ENCODE measurements around the gene THADA.
A peak's percentile ranks its signal among the peaks of the same experiment; 100 is the strongest.

The THADA gene

DNA sequence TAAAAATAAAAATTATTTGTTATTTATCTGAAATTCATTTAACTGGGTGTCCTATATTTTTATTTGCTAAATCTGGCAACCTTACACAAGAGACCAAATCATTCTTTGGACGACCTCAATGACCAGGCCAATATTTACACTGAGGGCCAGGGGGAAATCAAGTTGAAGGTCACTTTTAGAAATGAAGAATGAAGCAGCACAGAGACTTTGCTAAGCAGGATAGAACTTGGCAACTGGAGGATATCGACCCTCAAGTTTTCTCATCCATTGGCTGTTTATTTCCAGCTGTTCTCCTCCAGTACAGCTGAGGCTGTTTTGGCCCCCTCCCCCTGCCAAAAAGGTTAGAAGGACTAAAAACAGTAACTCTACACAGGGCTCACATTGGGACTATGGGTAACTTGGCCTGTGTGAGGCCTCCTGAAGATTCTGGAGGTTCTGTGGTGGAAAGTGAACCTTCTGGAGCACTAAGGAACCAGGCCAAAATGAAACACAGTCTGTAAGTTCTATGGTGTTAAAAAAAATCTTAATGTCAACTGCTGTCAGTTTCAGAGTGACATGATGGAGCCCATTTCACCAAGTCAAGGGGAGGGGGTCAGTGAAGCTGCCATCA is 337.2 kb downstream of the THADA start:
- no peaks in the 10 kb centered on the region for H3K9me3 ChIP-seq (ENCODE audit: control insufficient read depth, insufficient read depth, low read depth, low read length)
- no peak overlapping the region for H3K4me3 ChIP-seq (ENCODE audit: low read depth, low read length)
- H3K27ac ChIP-seq (ENCODE audit: low read depth, low read length), result no peak overlapping the region
- H3K9ac ChIP-seq (ENCODE audit: low read length), result no peak overlapping the region
- H3K36me3 ChIP-seq (ENCODE audit: control insufficient read depth, insufficient read depth, low read length), result no peaks in the 10 kb centered on the region; the same call in 1 of the 2 replicates
- H3K27me3 ChIP-seq (ENCODE audit: control insufficient read depth, insufficient read depth, low read length), result no peaks in the 10 kb centered on the region
- H3K4me1 ChIP-seq (ENCODE audit: control insufficient read depth, insufficient read depth, low read length), result no peaks in the 10 kb centered on the region

DNA sequence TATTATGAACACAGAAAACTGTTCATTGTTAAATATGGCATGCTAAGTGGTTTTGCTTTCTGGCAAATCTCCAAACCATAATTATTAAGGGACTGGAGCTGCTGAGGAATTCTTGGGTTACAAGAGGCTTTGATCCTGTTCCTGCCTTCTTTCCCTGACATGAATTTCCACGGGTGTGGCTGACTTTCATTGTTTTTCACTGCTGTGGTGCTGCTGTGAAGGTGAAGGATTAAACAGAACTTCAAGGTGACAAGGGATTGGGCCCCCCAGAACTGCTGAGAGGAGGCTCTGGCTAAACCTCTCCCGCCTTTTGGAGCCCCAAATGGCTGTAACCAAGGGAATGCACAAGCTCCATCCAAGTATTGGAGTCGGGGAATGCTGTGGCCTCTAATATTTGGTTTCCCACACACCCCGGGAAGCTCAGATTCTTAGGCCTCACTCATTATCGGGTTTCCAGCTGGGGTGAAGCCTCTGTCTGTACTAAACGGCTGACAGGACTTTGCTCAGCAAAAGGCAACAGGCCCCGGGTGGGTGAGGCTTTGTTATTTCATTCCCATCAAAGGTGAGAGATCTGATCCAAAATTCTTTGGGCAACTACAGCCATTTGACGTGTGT is 340.4 kb downstream of the THADA start:
- no peaks in the 10 kb centered on the region for H3K9me3 ChIP-seq (ENCODE audit: control insufficient read depth, insufficient read depth, low read depth, low read length)
- H3K36me3 ChIP-seq (ENCODE audit: control insufficient read depth, insufficient read depth, low read length), result no peaks in the 10 kb centered on the region; the same call in 1 of the 2 replicates
- H3K4me3 ChIP-seq (ENCODE audit: low read depth, low read length), result no peak overlapping the region
- no peak overlapping the region for H3K27ac ChIP-seq (ENCODE audit: low read depth, low read length)
- H3K4me1 ChIP-seq (ENCODE audit: control insufficient read depth, insufficient read depth, low read length), result peaks cover 5% of the 10 kb centered on the region; the same call in 1 of the 2 replicates
- H3K27me3 ChIP-seq (ENCODE audit: control insufficient read depth, insufficient read depth, low read length), result no peaks in the 10 kb centered on the region
- no peak overlapping the region for H3K9ac ChIP-seq (ENCODE audit: low read length)

DNA sequence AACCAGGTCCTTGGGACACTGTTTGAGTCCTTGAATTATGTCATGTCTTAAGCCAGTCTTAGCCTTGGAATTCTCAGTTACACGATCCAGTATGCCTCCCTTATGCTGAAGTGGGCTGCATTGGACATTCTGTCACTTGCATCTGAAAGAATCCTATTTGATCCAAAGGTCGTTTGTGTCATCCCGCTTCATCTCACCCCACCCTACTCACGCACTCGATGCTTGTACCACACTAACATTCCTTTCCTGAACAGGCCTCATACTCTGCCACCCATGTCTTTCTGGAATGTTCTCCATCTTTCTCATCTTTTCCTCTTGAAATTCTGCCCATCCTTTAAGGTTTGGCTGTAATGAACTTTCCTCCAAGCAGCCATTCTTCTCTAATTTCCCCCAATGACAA is 341.5 kb downstream of the THADA start:
- peaks cover 5% of the 10 kb centered on the region; the same call in 1 of the 2 replicates for H3K4me1 ChIP-seq (ENCODE audit: control insufficient read depth, insufficient read depth, low read length)

DNA sequence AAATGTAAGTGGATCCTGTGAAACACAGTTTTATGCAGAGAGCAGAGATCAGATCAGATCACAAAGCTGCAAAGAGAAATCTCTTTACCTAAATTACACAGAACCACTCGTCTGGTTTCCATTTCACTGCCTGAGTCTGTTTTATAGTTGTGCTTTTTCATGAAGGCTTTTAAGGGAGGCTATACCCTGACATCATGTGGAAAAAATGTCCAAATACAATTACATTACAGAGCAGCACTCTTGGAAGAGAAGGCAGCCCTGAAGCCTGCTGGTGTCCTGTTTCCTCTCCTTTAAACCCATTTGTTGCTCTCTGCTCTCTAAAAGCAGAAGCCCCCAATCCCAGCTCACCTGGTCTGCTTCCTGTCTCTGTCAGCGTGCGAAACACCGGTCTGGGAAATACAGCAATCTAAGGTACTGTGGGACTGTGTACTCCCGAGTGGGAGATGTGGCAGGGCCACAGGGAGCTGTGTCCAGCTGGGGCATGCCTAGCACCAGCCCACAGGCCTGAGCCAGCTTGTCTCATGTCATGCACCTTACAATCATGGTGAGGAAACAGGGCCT is 344.6 kb downstream of the THADA start:
- Histone ChIP-seq H3K4me1 (ENCODE audit: control insufficient read depth, insufficient read depth, low read length) (peaks cover 9% of the 10 kb centered on the region; the same call in 1 of the 2 replicates), H3K4me3 (ENCODE audit: low read depth, low read length) (no peak overlapping the region), H3K9ac (ENCODE audit: low read length) (no peak overlapping the region), H3K27me3 (ENCODE audit: control insufficient read depth, insufficient read depth, low read length) (no peaks in the 10 kb centered on the region), H3K36me3 (ENCODE audit: control insufficient read depth, insufficient read depth, low read length) (no peaks in the 10 kb centered on the region), H3K27ac (ENCODE audit: low read depth, low read length) (peak overlapping the region; percentile 35; the same call in 1 of the 2 replicates), H3K9me3 (ENCODE audit: control insufficient read depth, insufficient read depth, low read depth, low read length) (no peaks in the 10 kb centered on the region)

More for the DNA sequence above, 341.5 kb downstream of the THADA start:
- no peak overlapping the region for H3K9ac ChIP-seq (ENCODE audit: low read length)
- no peak overlapping the region for H3K4me3 ChIP-seq (ENCODE audit: low read depth, low read length)
- no peaks in the 10 kb centered on the region for H3K27me3 ChIP-seq (ENCODE audit: control insufficient read depth, insufficient read depth, low read length)
- no peaks in the 10 kb centered on the region; the same call in 1 of the 2 replicates for H3K36me3 ChIP-seq (ENCODE audit: control insufficient read depth, insufficient read depth, low read length)
- no peak overlapping the region for H3K27ac ChIP-seq (ENCODE audit: low read depth, low read length)
- H3K9me3 ChIP-seq (ENCODE audit: control insufficient read depth, insufficient read depth, low read depth, low read length), result no peaks in the 10 kb centered on the region

DNA sequence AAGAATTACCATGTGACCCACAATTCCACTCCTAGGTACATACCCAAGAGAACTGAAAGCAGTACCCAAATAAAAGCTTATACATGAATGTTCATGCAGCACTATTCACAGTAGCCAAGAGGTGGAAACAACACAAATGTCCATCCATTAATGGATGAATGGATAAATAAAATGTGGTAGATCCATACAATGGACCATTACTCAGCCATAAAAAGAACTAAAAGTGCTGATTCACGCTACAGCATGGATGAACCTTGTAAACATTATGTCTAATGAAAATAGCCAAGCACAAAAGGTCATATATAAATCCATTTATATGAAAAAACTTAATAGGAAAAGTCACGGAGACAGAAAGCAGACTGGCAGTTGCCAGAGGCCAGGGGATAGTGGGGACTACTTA is 345.8 kb downstream of the THADA start:
- Histone ChIP-seq H3K36me3 (ENCODE audit: control insufficient read depth, insufficient read depth, low read length) (no peaks in the 10 kb centered on the region), H3K9ac (ENCODE audit: low read length) (no peak overlapping the region), H3K9me3 (ENCODE audit: control insufficient read depth, insufficient read depth, low read depth, low read length) (no peaks in the 10 kb centered on the region), H3K4me3 (ENCODE audit: low read depth, low read length) (no peak overlapping the region), H3K27me3 (ENCODE audit: control insufficient read depth, insufficient read depth, low read length) (no peaks in the 10 kb centered on the region), H3K4me1 (ENCODE audit: control insufficient read depth, insufficient read depth, low read length) (peaks cover 9% of the 10 kb centered on the region; the same call in 1 of the 2 replicates), H3K27ac (ENCODE audit: low read depth, low read length) (no peak overlapping the region)

DNA sequence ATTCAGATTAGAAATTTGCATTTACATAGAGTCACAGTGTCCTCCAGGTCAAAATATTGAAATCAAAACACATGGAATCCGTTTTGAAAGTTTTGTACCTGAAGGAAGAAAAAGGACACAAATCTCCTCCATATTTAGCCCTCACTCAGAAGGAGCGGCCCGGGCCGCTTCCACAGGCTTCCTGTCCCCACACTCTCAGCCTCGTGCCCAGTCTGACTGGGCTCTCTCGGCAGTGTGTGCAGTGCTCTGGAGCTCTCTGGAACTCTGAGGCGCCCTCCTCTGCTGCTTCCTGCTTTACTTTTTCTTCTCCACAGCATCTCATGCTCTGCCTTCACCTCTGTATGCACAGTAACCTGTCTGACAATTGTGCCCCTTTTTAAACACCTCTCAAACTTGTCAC is 347.2 kb downstream of the THADA start:
- H3K27me3 ChIP-seq (ENCODE audit: control insufficient read depth, insufficient read depth, low read length), result no peaks in the 10 kb centered on the region
- no peak overlapping the region for H3K27ac ChIP-seq (ENCODE audit: low read depth, low read length)
- no peaks in the 10 kb centered on the region for H3K36me3 ChIP-seq (ENCODE audit: control insufficient read depth, insufficient read depth, low read length)
- H3K9me3 ChIP-seq (ENCODE audit: control insufficient read depth, insufficient read depth, low read depth, low read length), result no peaks in the 10 kb centered on the region
- H3K9ac ChIP-seq (ENCODE audit: low read length), result no peak overlapping the region
- no peak overlapping the region for H3K4me3 ChIP-seq (ENCODE audit: low read depth, low read length)
- peaks cover 9% of the 10 kb centered on the region; the same call in 1 of the 2 replicates for H3K4me1 ChIP-seq (ENCODE audit: control insufficient read depth, insufficient read depth, low read length)

DNA sequence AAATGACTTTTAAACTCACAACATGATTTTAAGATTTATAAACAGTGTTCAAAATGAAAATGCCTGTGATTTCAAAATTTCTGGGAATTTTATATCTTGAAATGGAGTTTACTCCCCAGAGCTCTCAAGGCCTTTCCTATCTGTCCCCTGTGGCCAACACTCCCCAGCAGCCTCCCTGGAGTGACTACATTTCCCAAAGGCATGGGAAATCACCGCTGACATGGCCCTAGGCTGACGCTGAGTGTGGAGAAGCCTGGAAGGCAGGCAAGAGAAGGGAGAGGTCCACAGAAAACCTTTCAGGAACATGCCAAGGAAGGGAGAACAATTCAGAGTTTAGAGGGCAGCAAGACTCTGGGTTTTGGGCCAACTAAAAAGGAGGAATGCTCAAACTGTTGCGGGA is 349.2 kb downstream of the THADA start:
- Histone ChIP-seq H3K27me3 (ENCODE audit: control insufficient read depth, insufficient read depth, low read length) (no peaks in the 10 kb centered on the region), H3K9me3 (ENCODE audit: control insufficient read depth, insufficient read depth, low read depth, low read length) (no peaks in the 10 kb centered on the region), H3K4me1 (ENCODE audit: control insufficient read depth, insufficient read depth, low read length) (peaks cover 9% of the 10 kb centered on the region; the same call in 1 of the 2 replicates), H3K36me3 (ENCODE audit: control insufficient read depth, insufficient read depth, low read length) (no peaks in the 10 kb centered on the region), H3K27ac (ENCODE audit: low read depth, low read length) (0 out of 2 replicates have a peak overlapping the region, but pooled peaks have one; percentile 2), H3K9ac (ENCODE audit: low read length) (no peak overlapping the region), H3K4me3 (ENCODE audit: low read depth, low read length) (no peak overlapping the region)

DNA sequence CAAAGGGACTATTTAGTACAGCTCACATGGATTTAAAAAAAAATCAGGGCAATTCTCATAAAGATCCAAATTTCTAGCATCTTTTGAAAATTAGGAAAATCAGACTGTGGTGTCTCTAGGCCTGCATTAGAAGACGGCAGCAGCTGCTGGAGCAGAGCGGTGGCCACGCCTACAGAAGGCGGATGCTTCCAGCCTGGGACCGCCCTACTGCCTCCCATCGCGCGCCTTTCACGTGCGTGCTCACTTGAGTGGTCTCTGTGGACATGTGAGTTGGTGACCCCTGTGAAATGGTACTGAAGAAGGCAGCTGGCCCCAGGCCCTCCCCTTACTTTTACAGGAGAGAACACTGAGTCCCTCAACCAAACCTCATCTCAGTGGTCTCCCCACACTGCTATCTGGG is 354.3 kb downstream of the THADA start:
- H3K36me3 ChIP-seq (ENCODE audit: control insufficient read depth, insufficient read depth, low read length), result no peaks in the 10 kb centered on the region
- H3K27me3 ChIP-seq (ENCODE audit: control insufficient read depth, insufficient read depth, low read length), result no peaks in the 10 kb centered on the region
- H3K4me3 ChIP-seq (ENCODE audit: low read depth, low read length), result no peak overlapping the region
- H3K9ac ChIP-seq (ENCODE audit: low read length), result no peak overlapping the region
- no peak overlapping the region for H3K27ac ChIP-seq (ENCODE audit: low read depth, low read length)
- no peaks in the 10 kb centered on the region for H3K9me3 ChIP-seq (ENCODE audit: control insufficient read depth, insufficient read depth, low read depth, low read length)
- H3K4me1 ChIP-seq (ENCODE audit: control insufficient read depth, insufficient read depth, low read length), result no peaks in the 10 kb centered on the region

DNA sequence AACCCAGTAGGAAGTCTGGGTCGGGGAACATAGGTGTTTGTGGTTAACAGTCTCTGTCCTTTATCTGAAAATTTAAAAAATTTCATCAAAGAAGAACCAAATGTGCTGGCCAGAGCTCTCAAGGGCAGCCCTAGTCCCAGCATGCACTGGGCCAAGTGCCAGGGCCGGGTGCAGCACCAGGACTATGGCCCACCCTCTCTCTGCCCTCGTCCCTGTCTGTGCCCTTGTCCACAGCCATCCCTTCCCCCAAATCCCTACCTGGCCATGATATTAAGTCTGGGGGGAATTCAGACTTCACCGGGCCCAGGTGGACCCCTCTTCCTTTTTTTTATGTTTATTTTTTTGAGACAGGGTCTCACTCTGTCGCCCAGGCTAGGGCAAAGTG is 355.1 kb downstream of the THADA start:
- Histone ChIP-seq H3K4me3 (ENCODE audit: low read depth, low read length) (no peak overlapping the region), H3K27me3 (ENCODE audit: control insufficient read depth, insufficient read depth, low read length) (no peaks in the 10 kb centered on the region), H3K9me3 (ENCODE audit: control insufficient read depth, insufficient read depth, low read depth, low read length) (no peaks in the 10 kb centered on the region), H3K36me3 (ENCODE audit: control insufficient read depth, insufficient read depth, low read length) (no peaks in the 10 kb centered on the region), H3K27ac (ENCODE audit: low read depth, low read length) (no peak overlapping the region), H3K9ac (ENCODE audit: low read length) (no peak overlapping the region), H3K4me1 (ENCODE audit: control insufficient read depth, insufficient read depth, low read length) (no peaks in the 10 kb centered on the region)

DNA sequence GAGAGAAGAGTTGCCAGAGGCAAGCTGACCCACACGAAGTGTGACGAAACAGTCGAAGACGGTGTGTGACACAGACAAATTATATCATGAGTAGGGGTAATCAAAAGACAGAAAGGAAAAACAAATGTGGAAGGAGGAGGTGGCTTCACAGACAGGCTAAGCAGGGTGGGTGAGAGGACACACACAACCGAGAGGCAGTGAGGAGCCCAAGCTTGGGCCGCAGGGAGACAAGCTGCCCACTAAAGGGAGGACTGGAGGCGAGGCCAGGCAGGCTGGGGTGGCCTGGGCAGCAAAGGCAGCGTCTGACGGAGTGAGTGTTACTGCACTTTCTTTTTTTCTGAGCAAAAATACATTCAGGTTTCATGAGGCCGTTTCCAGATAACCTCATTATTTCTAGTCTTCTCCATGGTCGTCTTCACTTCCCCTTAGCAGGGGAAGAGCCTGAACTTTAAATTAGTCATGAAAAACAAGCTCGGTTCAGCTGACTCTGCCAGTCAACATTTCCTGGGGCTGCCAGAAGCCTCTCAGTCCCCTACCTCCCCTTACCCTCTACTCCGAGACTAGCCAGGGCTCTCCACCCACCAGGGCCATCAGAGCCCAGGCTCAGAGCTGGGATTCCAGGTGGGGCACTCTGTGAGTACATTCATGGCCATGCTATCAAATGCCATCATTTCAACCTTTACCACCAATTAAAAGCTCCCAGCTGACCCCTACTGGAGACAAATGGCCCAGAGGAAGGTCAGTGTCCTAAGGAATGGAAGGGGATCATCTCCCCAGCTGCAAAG is 355.7 kb downstream of the THADA start:
- Histone ChIP-seq H3K4me3 (ENCODE audit: low read depth, low read length) (no peak overlapping the region), H3K27ac (ENCODE audit: low read depth, low read length) (no peak overlapping the region), H3K9ac (ENCODE audit: low read length) (no peak overlapping the region)

DNA sequence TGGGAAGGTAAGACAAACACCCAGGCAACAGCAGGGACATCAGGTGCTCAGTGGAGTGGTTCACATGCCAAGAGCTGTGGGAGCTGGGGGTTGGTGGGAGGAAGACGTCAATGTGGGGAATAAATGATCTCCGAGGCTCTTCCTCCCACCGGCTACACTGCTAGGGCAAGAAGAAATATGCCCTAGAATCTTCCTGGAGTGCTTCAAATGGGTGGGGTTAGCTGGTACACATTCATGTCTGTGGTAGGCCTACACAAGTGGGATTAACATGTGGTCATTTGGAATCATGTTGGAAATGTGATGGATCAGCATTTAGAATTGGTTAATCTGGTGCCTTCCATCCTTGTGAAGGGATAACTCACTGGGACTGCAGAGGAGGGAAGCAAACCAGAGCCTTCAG is 357.0 kb downstream of the THADA start:
- H3K27me3 ChIP-seq (ENCODE audit: control insufficient read depth, insufficient read depth, low read length), result no peaks in the 10 kb centered on the region
- no peak overlapping the region for H3K4me3 ChIP-seq (ENCODE audit: low read depth, low read length)
- H3K9ac ChIP-seq (ENCODE audit: low read length), result no peak overlapping the region
- H3K27ac ChIP-seq (ENCODE audit: low read depth, low read length), result no peak overlapping the region
- H3K9me3 ChIP-seq (ENCODE audit: control insufficient read depth, insufficient read depth, low read depth, low read length), result no peaks in the 10 kb centered on the region
- no peaks in the 10 kb centered on the region for H3K4me1 ChIP-seq (ENCODE audit: control insufficient read depth, insufficient read depth, low read length)
- no peaks in the 10 kb centered on the region for H3K36me3 ChIP-seq (ENCODE audit: control insufficient read depth, insufficient read depth, low read length)

More for the DNA sequence above, 355.7 kb downstream of the THADA start:
- H3K36me3 ChIP-seq (ENCODE audit: control insufficient read depth, insufficient read depth, low read length), result no peaks in the 10 kb centered on the region
- no peaks in the 10 kb centered on the region for H3K9me3 ChIP-seq (ENCODE audit: control insufficient read depth, insufficient read depth, low read depth, low read length)
- H3K27me3 ChIP-seq (ENCODE audit: control insufficient read depth, insufficient read depth, low read length), result no peaks in the 10 kb centered on the region
- H3K4me1 ChIP-seq (ENCODE audit: control insufficient read depth, insufficient read depth, low read length), result no peaks in the 10 kb centered on the region
